NT2/D1 (cell line): ENCODE results near the gene AKAP6.

Experiments
- SUZ12 ChIP-seq: IDR thresholded peaks from 2 replicates; pipeline ENCODE4 v1.6.1; 2011; ENCODE audit not compliant: insufficient read length, insufficient read depth; ENCODE audit errors: extremely low read depth
- YY1 ChIP-seq: IDR thresholded peaks from 2 replicates; pipeline ENCODE4 v1.6.1; 2011; ENCODE audit not compliant: insufficient read length, insufficient read depth

GRCh38 chr14:32764131-32764530 lies 435.0 kb downstream of the AKAP6 start:
- TF ChIP-seq SUZ12 (no peak), YY1 (no peak)
